Measurements from ENCODE around the gene G6PC2. TPM values are rescaled to one million over a fixed set of nuclear protein-coding genes. Genes with fewer than 3 reads are reported as not detected.
"Not testable (repeated sequence)": the region's sequence is repeated elsewhere in the genome, so short reads cannot be mapped to it uniquely, and the experiment has no call there.

The G6PC2 gene
- total RNA-seq, 6 experiments from 2014 or later = not detected

DNA sequence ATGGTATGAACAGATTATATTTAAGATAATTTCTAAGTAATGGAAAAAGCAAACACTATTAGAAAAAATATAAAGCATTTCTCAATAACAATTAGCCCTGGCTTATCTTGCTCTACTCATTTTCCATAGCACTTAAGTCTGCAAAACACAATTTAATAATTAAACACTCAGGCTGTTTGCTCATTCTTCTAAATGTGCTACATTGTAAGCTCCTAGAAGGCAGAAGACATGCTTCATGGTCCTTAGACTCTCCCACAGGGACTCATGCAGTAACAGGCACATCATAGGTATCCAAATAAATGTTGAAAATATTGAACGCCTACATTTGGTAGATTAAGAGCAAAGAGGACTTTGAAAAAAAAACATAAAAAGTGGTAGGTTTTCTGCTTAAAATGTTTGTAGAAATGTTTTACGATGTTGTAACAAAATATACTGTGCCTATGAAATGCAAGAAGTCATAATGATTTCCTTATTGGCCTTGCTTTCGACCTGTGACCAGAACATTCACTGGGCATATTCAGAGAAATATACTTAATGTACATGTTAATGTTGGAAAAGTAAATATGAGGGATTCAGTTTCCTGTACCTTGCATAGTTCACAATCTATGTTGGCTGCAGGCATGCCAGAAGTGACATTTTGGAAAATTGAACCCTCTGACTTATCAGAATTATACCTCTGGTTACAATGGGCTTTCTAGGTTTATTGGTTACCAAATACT lies 27.2 kb downstream of the G6PC2 start:
- 93% methylated on average over 3 of the region's 3 CpGs for WGBS (ENCODE audit: insufficient coverage, low coverage, low lambda C conversion rate, missing lambda C conversion rate)
- DNase-seq (no peak), ATAC-seq (no peak)
- H3K9me3 ChIP-seq = no peaks in the 10 kb centered on the region
- H3K27ac ChIP-seq = no peak overlapping the region
- H3K36me3 ChIP-seq = peaks cover 0 to 75% (median 37%) of the 10 kb centered on the region in 4 donors
- no peak overlapping the region for H3K4me3 ChIP-seq
- no peaks in the 10 kb centered on the region for H3K4me1 ChIP-seq
- intact Hi-C loops (cut with DNase I) = no loop called here
- TF ChIP-seq, protein P1, sequence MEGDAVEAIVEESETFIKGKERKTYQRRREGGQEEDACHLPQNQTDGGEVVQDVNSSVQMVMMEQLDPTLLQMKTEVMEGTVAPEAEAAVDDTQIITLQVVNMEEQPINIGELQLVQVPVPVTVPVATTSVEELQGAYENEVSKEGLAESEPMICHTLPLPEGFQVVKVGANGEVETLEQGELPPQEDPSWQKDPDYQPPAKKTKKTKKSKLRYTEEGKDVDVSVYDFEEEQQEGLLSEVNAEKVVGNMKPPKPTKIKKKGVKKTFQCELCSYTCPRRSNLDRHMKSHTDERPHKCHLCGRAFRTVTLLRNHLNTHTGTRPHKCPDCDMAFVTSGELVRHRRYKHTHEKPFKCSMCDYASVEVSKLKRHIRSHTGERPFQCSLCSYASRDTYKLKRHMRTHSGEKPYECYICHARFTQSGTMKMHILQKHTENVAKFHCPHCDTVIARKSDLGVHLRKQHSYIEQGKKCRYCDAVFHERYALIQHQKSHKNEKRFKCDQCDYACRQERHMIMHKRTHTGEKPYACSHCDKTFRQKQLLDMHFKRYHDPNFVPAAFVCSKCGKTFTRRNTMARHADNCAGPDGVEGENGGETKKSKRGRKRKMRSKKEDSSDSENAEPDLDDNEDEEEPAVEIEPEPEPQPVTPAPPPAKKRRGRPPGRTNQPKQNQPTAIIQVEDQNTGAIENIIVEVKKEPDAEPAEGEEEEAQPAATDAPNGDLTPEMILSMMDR (IDR thresholded peaks at IDR 0.05) = no peak
- no peak for TF ChIP-seq POLR2A (IDR thresholded peaks at IDR 0.05)
- no peaks in the 10 kb centered on the region for H3K27me3 ChIP-seq

DNA sequence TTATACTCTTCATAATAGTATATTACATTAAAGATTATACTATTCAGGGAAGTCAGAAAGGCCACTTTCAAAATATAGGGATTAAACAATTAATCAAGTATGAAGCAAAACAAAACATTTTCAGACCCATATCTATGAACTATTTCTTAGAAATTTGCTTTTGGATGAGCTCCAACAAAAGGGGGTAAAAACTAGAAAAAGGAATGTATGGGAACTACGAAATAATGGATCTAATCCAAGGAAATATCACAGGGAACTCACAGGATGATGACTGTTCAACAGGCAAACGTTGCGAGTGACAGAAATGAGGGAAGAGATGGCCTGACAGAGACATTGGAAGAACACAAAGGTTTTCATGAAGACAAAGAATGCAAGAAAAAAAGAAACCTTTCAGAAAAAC lies 27.9 kb downstream of the G6PC2 start:
- Histone ChIP-seq H3K27me3 (no peaks in the 10 kb centered on the region), H3K4me3 (no peak overlapping the region), H3K4me1 (no peaks in the 10 kb centered on the region), H3K36me3 (peaks cover 0 to 72% (median 36%) of the 10 kb centered on the region in 4 donors), H3K27ac (no peak overlapping the region), H3K9me3 (no peaks in the 10 kb centered on the region)
- TF ChIP-seq POLR2A (IDR thresholded peaks at IDR 0.05) = no peak
- TF ChIP-seq, protein P1 (IDR thresholded peaks at IDR 0.05) = no peak
- no peak for ATAC-seq
- WGBS (ENCODE audit: insufficient coverage, low coverage, low lambda C conversion rate, missing lambda C conversion rate) = 74% methylated on average over 3 of the region's 3 CpGs
- intact Hi-C loops (cut with DNase I) = no loop called here
- DNase-seq = no peak

DNA sequence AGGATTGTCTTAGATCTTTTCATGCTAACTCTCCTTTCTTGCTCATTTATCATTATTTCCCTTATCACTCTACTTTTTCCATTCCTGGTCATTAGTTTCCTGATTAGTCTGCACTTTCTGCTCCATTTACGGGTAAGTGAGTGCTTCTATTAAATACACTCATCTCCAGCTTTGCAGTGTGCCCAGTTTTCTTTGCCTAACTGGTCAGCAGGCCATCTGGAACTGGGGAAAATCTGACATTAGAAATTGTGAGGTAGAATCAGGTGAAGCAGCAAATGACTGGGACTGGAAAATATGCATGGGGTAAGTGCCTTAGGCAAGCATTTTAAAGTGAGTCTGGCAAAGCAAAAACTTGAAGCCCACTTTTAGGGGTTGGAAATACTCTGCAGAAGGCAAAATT lies 29.2 kb downstream of the G6PC2 start:
- DNase-seq (no peak), ATAC-seq (no peak)
- intact Hi-C loops (cut with DNase I) = no loop called here
- 53% methylated on average over 1 of the region's 1 CpG for WGBS (ENCODE audit: insufficient coverage, low coverage, low lambda C conversion rate, missing lambda C conversion rate)
- TF ChIP-seq, protein P1 (IDR thresholded peaks at IDR 0.05) = no peak
- TF ChIP-seq POLR2A (IDR thresholded peaks at IDR 0.05) = no peak
- H3K4me3 ChIP-seq = no peak overlapping the region
- H3K27ac ChIP-seq = no peak overlapping the region
- H3K4me1 ChIP-seq = no peaks in the 10 kb centered on the region
- no peaks in the 10 kb centered on the region for H3K27me3 ChIP-seq
- H3K9me3 ChIP-seq = no peaks in the 10 kb centered on the region
- peaks cover 0 to 72% (median 36%) of the 10 kb centered on the region in 4 donors for H3K36me3 ChIP-seq

DNA sequence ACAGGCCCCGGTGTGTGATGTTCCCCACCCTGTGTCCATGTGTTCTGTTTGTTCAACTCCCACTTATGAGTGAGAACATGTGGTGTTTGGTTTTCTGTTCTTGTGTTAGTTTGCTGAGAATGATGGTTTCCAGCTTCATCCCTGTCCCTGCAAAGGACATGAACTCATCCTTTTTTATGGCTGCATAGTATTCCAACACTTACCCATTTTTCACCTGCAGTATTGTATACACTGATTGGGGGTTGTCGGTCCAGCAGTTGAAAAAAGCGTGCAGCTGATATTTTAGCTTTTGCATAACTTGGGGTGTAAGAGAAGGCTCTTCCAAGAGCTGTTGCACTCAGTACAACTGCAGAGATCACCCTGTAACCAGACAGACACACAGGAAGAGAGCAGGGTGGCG lies 31.1 kb downstream of the G6PC2 start:
- H3K9me3 ChIP-seq; intact Hi-C loops (cut with DNase I): not testable (repeated sequence)
- WGBS (ENCODE audit: insufficient coverage, low coverage, low lambda C conversion rate, missing lambda C conversion rate) = 92% methylated on average over 4 of the region's 4 CpGs

DNA sequence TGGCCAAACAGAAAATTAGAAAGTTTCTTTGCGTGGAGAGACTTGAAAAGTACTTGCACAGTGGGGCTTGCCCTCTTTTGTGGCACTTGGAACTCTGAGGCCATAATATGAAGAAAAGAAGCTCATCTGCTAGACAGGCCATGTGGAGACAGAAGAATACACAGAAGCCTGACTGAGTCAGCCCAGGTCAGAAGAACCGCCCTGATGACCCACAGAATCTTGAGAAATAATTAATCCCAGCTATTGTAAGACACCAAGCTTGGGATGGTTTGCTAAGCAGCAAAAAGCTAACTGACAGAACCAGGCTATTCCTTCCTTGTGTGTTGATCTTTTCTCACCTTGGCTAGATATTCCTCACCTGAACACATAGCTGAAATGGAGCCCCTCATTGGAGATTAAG lies 33.7 kb downstream of the G6PC2 start:
- TF ChIP-seq, protein P1 (IDR thresholded peaks at IDR 0.05) = no peak
- TF ChIP-seq POLR2A (IDR thresholded peaks at IDR 0.05) = no peak
- Histone ChIP-seq H3K9me3 (no peaks in the 10 kb centered on the region), H3K27ac (no peak overlapping the region), H3K36me3 (peaks cover 0 to 69% (median 28%) of the 10 kb centered on the region in 4 donors), H3K4me1 (no peaks in the 10 kb centered on the region), H3K27me3 (no peaks in the 10 kb centered on the region), H3K4me3 (no peak overlapping the region)
- DNase-seq = no peak
- 89% methylated on average over 1 of the region's 2 CpGs for WGBS (ENCODE audit: insufficient coverage, low coverage, low lambda C conversion rate, missing lambda C conversion rate)
- ATAC-seq = no peak
- intact Hi-C loops (cut with DNase I) = no loop called here

More for the DNA sequence above, 31.1 kb downstream of the G6PC2 start:
- not testable (repeated sequence) for DNase-seq, ATAC-seq, H3K4me3 ChIP-seq, H3K4me1 ChIP-seq, H3K27ac ChIP-seq, H3K27me3 ChIP-seq
- H3K36me3 ChIP-seq = peaks cover 0 to 71% (median 36%) of the 10 kb centered on the region in 4 donors

Data from right lobe of liver (tissue), 6 donors.